Measurements from ENCODE around the gene GAPDHS.
A peak's percentile ranks its signal among the peaks of the same experiment; 100 is the strongest.

DNA sequence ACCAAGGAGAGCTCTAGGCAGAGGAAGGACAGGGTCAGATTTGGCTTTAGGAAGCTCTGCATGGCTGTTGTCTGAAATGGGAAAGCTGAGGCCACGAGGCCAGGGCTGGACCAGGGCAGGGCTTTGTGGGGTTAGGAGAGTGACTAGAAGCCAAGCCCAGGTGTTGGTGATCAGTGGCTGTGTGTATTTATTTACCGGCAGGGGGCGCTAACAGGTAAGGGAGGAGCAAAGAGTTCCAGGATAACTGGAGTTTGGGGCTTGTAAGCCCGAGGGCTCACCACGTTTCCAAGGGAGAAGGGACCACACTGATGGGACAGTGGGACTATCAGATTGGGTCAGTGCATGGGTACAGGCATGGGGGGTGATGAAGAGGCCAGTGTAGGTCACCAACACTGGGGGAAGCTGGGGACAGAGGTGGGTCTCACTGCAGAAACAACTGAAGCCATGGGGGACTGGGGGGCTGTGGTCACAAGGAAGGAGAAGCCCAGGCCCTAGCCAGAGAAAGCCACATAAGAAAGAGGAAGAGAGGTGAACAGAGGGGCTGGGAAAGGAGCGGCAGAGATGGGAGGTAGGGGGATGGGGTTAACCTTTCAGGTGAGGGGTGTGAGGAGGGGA is 16.0 kb downstream of the GAPDHS start:
- TF ChIP-seq, protein P1, sequence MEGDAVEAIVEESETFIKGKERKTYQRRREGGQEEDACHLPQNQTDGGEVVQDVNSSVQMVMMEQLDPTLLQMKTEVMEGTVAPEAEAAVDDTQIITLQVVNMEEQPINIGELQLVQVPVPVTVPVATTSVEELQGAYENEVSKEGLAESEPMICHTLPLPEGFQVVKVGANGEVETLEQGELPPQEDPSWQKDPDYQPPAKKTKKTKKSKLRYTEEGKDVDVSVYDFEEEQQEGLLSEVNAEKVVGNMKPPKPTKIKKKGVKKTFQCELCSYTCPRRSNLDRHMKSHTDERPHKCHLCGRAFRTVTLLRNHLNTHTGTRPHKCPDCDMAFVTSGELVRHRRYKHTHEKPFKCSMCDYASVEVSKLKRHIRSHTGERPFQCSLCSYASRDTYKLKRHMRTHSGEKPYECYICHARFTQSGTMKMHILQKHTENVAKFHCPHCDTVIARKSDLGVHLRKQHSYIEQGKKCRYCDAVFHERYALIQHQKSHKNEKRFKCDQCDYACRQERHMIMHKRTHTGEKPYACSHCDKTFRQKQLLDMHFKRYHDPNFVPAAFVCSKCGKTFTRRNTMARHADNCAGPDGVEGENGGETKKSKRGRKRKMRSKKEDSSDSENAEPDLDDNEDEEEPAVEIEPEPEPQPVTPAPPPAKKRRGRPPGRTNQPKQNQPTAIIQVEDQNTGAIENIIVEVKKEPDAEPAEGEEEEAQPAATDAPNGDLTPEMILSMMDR (IDR thresholded peaks at IDR 0.05): peak; percentile 80 to 90 (median 87)
- no peak for TF ChIP-seq POLR2A (IDR thresholded peaks at IDR 0.05)

Data from body of pancreas (tissue), 4 donors.